Measurements from ENCODE around the gene PRKAG1. TPM values are rescaled to one million over a fixed set of nuclear protein-coding genes. Genes with fewer than 3 reads are reported as not detected.
A peak's percentile ranks its signal among the peaks of the same experiment; 100 is the strongest.

Gene PRKAG1
- polyA plus RNA-seq, 1 donor from 2014 or later, result 71.0 TPM

- H3K9ac ChIP-seq (ENCODE audit: low read length), result peak overlapping the region; percentile 55
- no peak for TF ChIP-seq EZH2 (IDR thresholded peaks at IDR 0.05; ENCODE audit: borderline replicate concordance, insufficient read depth, low read length, poor library complexity, severe bottlenecking)
- no peak overlapping the region for H2AFZ ChIP-seq (ENCODE audit: low read depth, low read length)
Measured at GRCh38 chr12:48972213-48972951, 46.2 kb downstream of the PRKAG1 start.

GRCh38 chr12:48970702-48971334 is 47.8 kb downstream of the PRKAG1 start:
- H3K4me2 ChIP-seq (ENCODE audit: low read length), result peak overlapping the region; percentile 65
- H3K9ac ChIP-seq (ENCODE audit: low read length), result peak overlapping the region; percentile 55
- H3K79me2 ChIP-seq (replicated peaks; ENCODE audit: insufficient read depth, low read length), result no peaks in the 10 kb centered on the region
- peak overlapping the region; percentile 69 for H3K4me3 ChIP-seq (ENCODE audit: low read length)
- no peak overlapping the region for H3K27ac ChIP-seq (ENCODE audit: low read length)
- no peaks in the 10 kb centered on the region for H3F3A ChIP-seq (ENCODE audit: insufficient read depth, low read length, poor library complexity, severe bottlenecking)
- H3K27me3 ChIP-seq (ENCODE audit: insufficient read depth, low read depth, low read length), result peaks cover 97% of the 10 kb centered on the region
- H2AFZ ChIP-seq (ENCODE audit: low read depth, low read length), result no peak overlapping the region
- no peaks in the 10 kb centered on the region for H4K20me1 ChIP-seq (ENCODE audit: insufficient read depth)
- H3K9me3 ChIP-seq (ENCODE audit: low read length), result no peaks in the 10 kb centered on the region
- no peaks in the 10 kb centered on the region for H3K36me3 ChIP-seq (ENCODE audit: insufficient read depth, low read length)
- H3K9me2 ChIP-seq (ENCODE audit: insufficient read depth, low read length), result no peaks in the 10 kb centered on the region
- TF ChIP-seq, protein P1, sequence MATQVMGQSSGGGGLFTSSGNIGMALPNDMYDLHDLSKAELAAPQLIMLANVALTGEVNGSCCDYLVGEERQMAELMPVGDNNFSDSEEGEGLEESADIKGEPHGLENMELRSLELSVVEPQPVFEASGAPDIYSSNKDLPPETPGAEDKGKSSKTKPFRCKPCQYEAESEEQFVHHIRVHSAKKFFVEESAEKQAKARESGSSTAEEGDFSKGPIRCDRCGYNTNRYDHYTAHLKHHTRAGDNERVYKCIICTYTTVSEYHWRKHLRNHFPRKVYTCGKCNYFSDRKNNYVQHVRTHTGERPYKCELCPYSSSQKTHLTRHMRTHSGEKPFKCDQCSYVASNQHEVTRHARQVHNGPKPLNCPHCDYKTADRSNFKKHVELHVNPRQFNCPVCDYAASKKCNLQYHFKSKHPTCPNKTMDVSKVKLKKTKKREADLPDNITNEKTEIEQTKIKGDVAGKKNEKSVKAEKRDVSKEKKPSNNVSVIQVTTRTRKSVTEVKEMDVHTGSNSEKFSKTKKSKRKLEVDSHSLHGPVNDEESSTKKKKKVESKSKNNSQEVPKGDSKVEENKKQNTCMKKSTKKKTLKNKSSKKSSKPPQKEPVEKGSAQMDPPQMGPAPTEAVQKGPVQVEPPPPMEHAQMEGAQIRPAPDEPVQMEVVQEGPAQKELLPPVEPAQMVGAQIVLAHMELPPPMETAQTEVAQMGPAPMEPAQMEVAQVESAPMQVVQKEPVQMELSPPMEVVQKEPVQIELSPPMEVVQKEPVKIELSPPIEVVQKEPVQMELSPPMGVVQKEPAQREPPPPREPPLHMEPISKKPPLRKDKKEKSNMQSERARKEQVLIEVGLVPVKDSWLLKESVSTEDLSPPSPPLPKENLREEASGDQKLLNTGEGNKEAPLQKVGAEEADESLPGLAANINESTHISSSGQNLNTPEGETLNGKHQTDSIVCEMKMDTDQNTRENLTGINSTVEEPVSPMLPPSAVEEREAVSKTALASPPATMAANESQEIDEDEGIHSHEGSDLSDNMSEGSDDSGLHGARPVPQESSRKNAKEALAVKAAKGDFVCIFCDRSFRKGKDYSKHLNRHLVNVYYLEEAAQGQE (IDR thresholded peaks at IDR 0.05; ENCODE audit: borderline replicate concordance), result no peak
- TF ChIP-seq RAD21 (conservative IDR thresholded peaks at IDR 0.05) (no peak), SMC3 (conservative IDR thresholded peaks at IDR 0.05; ENCODE audit: poor library complexity) (no peak)

More at GRCh38 chr12:48972213-48972951, 46.2 kb downstream of the PRKAG1 start:
- H3F3A ChIP-seq (ENCODE audit: insufficient read depth, low read length, poor library complexity, severe bottlenecking), result no peaks in the 10 kb centered on the region
- H3K9me3 ChIP-seq (ENCODE audit: low read length), result no peaks in the 10 kb centered on the region
- no peaks in the 10 kb centered on the region for H4K20me1 ChIP-seq (ENCODE audit: insufficient read depth)
- H3K79me2 ChIP-seq (replicated peaks; ENCODE audit: insufficient read depth, low read length), result no peaks in the 10 kb centered on the region
- H3K27ac ChIP-seq (ENCODE audit: low read length), result no peak overlapping the region
- no peak overlapping the region for H3K4me2 ChIP-seq (ENCODE audit: low read length)
- H3K4me3 ChIP-seq (ENCODE audit: low read length), result peak overlapping the region; percentile 69
- no peaks in the 10 kb centered on the region for H3K9me2 ChIP-seq (ENCODE audit: insufficient read depth, low read length)
- H3K27me3 ChIP-seq (ENCODE audit: insufficient read depth, low read depth, low read length), result peaks cover 100% of the 10 kb centered on the region
- no peaks in the 10 kb centered on the region for H3K36me3 ChIP-seq (ENCODE audit: insufficient read depth, low read length)

GRCh38 chr12:48969833-48970701 is 48.5 kb downstream of the PRKAG1 start:
- H3K79me2 ChIP-seq (replicated peaks; ENCODE audit: insufficient read depth, low read length), result no peaks in the 10 kb centered on the region
- H3K4me2 ChIP-seq (ENCODE audit: low read length), result no peak overlapping the region
- H3K9me2 ChIP-seq (ENCODE audit: insufficient read depth, low read length), result no peaks in the 10 kb centered on the region
- H3K9me3 ChIP-seq (ENCODE audit: low read length), result no peaks in the 10 kb centered on the region
- H3K9ac ChIP-seq (ENCODE audit: low read length), result no peak overlapping the region
- H2AFZ ChIP-seq (ENCODE audit: low read depth, low read length), result no peak overlapping the region
- H3K4me3 ChIP-seq (ENCODE audit: low read length), result peak overlapping the region; percentile 59
- TF ChIP-seq, protein P1 (IDR thresholded peaks at IDR 0.05; ENCODE audit: borderline replicate concordance), result no peak
- TF ChIP-seq RAD21 (conservative IDR thresholded peaks at IDR 0.05), result no peak
- TF ChIP-seq, protein P2, sequence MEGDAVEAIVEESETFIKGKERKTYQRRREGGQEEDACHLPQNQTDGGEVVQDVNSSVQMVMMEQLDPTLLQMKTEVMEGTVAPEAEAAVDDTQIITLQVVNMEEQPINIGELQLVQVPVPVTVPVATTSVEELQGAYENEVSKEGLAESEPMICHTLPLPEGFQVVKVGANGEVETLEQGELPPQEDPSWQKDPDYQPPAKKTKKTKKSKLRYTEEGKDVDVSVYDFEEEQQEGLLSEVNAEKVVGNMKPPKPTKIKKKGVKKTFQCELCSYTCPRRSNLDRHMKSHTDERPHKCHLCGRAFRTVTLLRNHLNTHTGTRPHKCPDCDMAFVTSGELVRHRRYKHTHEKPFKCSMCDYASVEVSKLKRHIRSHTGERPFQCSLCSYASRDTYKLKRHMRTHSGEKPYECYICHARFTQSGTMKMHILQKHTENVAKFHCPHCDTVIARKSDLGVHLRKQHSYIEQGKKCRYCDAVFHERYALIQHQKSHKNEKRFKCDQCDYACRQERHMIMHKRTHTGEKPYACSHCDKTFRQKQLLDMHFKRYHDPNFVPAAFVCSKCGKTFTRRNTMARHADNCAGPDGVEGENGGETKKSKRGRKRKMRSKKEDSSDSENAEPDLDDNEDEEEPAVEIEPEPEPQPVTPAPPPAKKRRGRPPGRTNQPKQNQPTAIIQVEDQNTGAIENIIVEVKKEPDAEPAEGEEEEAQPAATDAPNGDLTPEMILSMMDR (IDR thresholded peaks at IDR 0.05; ENCODE audit: poor library complexity, severe bottlenecking), result peak; percentile 49
- no peaks in the 10 kb centered on the region for H3F3A ChIP-seq (ENCODE audit: insufficient read depth, low read length, poor library complexity, severe bottlenecking)
- H3K36me3 ChIP-seq (ENCODE audit: insufficient read depth, low read length), result no peaks in the 10 kb centered on the region
- no peaks in the 10 kb centered on the region for H4K20me1 ChIP-seq (ENCODE audit: insufficient read depth)
- H3K27ac ChIP-seq (ENCODE audit: low read length), result no peak overlapping the region
- peaks cover 97% of the 10 kb centered on the region for H3K27me3 ChIP-seq (ENCODE audit: insufficient read depth, low read depth, low read length)
